NCI-H1930 (cell line): ENCODE results near the gene PLEKHA8.

Source experiments
- DNase-seq, 2 experiments: peaks; one replicate each; lab custom pipeline; 2025; lab: John Stamatoyannopoulos, UW

Gene PLEKHA8

DNA sequence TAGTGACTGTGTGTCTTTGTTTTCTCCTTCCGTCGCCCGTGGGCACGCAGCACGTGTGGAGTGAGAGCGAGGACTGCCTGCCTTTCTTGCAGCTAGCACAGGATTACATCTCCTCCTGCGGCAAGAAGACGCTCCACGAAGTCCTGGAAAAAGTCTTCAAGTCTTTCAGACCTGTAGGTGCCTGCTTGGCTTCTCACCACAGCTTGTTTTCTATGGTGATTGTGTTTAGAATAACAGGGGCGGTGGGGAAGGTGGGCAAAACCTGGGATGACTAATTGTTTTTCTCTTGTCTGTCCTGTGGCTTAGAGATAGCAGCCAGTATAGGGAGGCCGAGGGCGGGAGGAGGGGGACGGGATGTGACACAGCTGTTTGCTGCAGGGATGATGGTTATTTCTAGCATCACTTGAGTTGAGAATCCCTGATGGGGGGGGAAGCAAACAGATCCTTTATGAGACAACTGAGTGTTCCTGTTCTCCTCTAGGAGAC, 118.0 kb downstream of the PLEKHA8 start:
- DNase-seq, result no peak

DNA sequence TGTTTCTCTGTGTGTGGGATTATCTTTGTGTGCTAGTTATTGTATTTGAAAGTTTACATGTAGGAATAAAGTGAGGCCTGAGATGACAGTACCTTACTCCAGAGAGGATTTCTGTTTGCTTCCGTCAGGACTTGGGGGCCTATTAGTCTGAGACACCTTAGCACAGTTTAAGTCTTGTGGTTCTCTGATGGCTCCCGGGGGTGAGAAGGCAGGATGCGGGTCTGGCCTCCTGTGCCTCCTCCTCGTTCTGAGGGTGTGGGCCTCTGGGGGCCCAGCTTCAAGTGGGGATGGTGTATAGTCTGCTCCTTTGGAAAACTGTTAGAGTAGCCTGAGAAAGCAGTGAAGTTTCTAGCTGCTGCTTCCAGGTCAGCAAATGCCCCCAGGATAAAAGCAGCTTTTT, 119.0 kb downstream of the PLEKHA8 start:
- no peak for DNase-seq

DNA sequence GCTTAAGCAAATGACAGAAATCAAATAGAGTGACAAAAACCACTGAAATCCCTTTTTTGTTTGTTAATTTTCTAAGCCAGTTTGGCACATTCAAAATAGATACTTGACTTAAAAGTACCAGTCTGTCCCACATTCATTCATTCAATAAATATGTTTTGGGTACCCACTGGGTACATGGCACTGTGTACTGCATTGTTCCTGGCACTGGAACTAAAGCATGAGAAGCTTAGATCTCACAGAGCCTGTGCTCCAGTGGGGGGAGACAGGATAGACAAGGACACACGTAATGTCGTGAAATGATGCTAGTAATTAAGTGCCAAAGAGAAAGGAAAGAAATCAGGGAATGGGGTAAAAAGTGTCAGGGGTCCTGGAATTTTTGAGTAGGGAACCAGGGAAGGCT, 119.6 kb downstream of the PLEKHA8 start:
- no peak for DNase-seq

DNA sequence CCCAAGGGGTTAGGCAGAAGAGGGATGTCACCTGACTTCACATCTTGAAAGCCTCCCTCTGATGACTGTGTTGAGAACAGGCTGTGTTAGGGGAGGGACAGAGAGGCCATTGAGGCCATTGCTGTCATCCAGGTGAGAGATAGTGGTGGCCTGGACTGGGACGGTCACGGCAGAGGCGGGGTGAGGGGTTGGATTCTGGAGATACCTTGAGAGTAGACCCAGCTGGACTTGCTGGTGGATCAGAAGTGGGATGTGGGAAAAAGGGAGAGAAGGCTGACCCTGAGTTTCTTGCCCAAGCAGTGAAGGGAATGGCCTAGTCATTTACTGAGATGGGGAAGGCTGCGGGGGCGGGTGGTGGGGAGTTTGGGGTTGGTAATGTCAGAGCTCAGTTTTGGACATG, 120.2 kb downstream of the PLEKHA8 start:
- no peak for DNase-seq

DNA sequence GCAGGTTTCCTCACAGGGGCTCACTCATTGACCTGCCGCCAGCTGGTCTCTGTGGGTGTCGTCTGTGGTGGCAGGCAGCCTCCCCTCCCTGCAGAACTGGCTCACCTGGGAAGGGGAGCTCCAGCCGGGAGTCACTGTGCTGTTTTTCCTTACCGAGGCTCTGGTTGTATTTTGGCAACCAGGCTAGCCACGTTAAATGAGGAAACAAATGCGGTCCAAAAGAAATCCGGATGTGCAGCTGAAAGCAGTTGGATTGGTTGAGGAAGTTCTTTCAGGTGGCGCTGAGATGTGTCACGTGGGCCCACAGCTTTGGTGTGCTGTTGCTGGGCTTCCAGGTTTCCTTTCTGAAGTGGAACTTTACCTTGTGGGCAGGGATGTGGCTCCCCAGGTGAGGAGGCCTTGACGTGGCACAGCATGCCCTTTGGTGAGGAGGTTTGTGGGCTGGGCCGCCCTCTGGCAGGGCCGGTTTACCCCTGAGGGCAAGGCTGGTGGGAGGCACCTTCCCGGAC, 120.8 kb downstream of the PLEKHA8 start:
- DNase-seq, result no peak

DNA sequence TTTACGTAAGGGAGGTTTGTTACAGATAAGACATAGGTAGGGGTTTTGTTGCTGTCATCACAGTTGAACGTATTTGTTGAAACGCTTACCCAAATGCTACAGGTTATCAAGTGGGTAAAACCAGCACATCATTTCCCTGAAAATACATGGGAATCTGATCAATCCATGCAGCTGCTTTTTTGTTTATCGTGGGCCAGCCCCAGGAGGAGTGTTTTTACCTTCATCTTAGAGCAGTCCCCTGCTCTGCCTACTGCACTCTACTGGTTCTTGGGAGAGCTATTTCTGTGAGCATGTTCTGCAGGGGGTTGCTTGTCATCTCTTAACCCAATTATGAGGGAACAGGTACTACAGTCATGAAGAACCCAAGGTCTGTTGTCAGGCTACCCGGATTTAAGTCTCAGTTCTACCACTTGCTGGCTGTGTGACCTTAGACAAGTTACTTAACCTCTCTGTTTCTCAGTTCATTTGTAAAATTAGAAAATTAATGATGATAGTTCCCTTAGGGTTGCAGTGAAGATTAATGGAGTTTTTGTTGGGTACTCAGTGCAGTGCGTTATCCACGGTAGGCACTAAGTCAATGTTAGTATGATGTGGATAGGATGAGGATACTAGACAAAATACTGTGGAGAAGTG, 121.5 kb downstream of the PLEKHA8 start:
- no peak for DNase-seq

DNA sequence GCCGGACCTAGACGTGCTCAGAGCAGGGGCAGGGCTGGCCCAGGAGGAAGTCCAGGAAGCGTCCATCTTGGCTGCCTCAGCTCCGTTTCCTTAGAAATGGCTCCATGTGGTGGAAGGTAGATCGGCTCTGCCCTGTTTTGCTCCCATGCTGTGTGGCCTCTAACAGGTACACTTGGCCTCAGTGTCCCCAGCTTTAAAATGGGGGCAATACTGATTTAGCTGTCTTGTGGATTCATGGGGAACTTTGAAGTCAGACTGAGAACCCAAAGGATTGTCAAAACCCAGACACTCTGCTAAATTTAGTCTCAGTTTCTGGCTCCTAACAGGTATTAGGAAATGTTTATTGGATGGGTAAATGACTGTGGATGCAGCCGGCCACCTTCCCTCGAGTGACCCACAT, 122.5 kb downstream of the PLEKHA8 start:
- DNase-seq, result no peak

DNA sequence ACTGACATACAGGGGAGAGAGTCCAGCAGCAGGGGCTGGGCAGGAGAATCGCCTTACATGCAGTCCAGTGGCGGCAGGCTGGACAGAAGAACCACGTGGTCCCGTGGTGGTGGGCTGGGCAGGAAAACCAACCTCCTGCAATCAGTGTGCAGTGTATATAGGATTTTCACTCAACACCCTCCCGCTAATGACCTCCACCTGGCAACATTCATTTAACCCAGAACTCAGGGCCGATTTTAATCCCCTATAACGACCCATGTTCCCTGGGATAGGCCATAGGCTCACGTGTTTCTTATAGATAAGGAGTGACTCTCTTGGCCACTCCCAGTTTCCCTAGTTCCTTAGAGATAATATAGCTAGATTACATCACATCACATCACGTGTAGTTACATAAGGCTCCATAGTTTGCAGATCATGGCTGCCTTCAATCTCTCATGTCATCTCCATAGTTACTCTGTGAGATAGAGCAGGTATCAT, 125.9 kb downstream of the PLEKHA8 start:
- no peak for DNase-seq

DNA sequence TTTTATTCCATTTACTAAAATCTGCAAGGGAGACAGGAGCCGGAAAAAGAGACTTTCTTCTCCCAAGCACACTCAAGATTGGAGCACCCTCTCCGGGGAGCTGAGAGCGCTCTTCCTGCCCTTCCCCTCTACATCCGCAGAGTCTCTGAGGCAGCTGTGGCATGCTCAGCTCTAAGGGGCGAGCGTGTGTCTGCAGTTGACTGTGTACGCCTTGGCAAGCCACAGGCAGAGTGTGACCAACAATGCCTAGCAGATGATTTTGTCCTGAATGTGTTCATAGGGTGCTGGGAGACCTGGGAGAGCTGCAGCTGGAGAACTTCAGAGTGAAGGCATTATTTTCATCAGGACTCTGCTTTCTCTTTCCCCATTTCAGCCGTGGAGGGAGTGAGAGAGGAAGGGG, 127.3 kb downstream of the PLEKHA8 start:
- DNase-seq, result no peak

DNA sequence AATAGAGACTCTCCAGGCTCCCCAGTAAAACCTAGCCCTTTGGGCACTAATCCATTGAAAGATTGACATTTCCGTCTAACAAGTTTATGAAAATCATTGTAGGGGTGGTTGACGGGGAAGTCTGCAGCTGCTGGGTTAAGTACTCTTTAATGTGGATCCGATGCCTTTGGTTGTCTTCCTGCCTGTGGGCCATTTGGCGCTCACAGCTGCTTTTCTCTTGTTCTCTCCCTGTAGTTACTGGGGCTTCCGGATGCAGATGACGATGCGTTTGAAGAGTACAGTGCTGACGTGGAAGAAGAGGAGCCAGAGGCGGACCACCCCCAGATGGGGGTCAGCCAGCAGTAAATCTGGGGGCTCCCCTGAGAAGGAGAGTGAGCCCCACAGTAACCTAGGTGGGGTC, 129.0 kb downstream of the PLEKHA8 start:
- DNase-seq, result no peak

DNA sequence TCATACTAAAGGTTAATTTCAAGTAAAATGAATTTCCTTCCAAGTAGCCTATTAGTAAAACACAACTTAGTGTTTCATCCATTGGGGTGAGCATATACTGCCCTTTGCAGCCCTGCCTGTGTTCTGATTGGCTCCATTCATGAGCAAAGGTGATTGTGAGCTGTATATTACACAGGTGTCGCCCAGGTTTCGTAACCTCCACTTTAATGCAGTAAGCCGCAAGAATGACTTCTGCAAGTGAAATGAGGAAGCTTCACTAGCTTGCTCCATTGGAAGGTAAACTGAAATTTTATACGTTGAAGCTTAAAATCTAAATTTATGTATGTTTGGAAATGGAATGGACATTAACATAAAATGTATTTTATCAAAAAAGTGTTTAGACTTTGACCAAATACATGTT, 131.0 kb downstream of the PLEKHA8 start:
- DNase-seq, result no peak

DNA sequence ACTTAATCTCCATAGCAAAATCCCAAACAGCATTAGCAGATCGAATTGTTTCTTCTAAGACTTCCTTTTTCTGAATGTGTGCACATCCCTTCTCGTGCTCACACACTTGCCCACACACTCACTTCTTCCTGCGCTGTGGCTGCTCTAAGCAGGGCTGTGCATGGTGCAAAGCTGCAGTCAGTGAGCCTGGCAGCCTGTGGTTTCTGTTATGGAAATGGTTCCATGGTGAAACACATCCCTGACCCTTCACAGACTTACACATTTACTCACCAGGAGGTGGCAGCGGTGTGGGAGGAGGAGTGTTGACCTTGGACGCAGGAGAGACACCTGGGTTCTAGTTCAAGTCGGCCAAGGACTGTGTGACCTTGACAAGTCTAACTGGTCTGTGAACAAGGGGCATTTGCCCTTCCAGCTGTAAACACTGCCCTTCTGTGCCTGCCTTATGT, 131.5 kb downstream of the PLEKHA8 start:
- DNase-seq, result peak; percentile 12 to 26

DNA sequence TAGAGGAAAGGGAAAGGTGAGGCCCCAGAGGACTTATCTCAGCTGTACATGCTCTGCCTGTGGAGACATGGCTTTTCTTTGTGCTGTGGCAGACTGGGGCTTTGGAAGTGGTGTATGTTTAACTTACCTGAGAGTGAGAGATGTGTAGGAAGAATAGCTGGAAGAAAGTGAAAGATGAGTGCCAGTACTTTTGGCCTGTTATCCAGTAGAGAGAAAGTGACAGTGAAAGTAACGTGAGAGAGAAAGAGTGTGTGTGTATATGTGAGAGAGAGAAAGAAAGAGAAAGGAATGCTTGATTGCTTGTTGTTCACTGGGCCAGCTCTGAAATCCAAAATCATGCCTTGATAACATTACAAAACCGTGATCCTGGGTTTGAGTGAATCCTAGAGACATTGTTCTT, 132.1 kb downstream of the PLEKHA8 start:
- no peak for DNase-seq

DNA sequence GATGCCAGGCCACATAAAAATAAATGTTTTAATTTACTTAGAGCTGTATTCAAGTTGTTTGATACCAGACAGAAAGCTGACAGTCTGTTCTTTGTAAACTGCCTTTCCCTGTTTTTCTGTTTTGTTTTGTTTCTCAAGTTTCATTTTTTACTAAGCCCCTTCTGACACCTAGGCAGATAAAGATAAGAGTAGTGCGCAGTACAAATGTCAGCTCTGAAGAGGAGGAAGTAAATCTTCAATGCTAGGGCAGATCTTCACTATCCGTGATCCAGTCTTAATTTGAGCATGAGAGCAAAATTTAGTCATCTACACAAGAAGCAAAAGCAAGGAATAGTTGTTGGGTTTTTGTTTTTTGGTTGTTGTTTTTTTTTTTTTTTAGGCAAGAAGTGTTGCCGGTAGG, 133.9 kb downstream of the PLEKHA8 start:
- DNase-seq, result no peak

DNA sequence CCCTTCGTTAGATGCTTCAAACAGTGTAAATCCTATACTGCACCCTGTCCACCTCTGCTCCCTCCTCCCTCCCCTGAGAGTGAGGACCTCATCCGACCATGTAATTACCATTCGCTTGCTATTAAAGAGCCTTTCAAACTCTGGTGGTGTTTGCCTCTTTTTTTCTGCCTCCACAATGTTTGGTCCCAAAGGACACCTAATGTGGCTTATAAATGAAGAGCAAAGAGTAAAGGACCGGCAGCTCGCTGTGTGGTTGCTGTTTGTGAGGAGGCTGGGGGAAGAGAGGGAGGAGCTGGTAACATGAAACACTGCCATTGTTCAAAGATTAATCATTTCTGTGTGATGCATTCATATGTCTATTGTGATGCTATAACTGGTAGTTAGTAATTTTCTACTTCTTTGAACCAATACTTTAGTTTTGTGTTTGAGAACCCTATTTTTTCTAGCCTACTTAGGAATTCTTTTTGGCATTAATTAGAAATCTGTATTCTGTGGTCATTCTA, 134.5 kb downstream of the PLEKHA8 start:
- DNase-seq, result peak; percentile 97 to 98

DNA sequence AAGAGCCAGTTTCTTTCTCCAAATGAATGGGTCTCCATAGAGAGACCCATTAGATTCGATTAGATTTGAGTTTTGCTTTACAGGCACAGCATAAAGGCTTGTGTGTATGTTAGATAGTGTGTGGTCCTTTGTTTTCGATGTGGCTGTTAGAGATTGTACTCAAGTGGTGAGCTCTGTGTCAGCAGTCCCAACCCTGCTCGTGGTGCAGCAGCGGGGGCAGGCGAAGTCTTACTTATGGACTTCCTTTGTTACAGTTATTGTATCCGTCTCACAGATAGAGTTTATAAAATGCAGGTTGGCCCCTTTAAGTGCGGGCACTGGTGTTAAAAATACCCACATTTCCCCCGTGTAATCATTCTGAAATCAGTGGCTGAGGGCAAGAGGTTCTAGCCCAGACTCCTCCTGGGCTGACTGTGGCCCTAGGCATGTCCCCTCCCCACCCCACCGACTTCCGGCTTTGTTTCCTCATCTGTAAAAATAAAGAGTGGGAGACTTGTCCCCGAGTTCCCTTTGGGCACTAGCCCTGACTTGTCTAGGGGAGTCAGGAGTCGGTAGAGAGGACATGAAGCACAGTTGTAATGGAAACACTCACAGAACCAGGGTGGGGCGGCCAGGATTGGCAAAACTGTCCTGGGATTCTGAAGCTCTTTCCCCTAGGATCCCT, 135.2 kb downstream of the PLEKHA8 start:
- DNase-seq, result peak; percentile 63 to 80

DNA sequence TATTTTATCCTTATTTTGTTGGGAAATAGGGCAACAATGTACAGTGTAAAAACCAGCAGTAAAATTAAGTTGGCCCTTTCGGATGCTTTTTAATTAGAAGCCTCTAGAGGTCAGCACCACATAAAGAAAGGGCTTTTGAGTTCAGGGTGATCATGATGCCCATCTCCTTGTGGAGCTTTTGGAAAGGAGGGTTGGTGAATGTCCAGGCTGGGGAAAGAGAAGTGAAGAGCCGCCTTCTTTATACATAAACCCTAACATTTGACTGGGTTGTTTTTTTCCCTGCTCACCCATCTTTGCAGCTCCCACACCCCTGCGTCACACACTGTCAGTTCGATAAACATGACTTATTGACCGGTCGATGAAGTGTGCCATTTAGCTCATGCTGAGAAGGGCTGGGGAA, 136.4 kb downstream of the PLEKHA8 start:
- DNase-seq, result no peak

DNA sequence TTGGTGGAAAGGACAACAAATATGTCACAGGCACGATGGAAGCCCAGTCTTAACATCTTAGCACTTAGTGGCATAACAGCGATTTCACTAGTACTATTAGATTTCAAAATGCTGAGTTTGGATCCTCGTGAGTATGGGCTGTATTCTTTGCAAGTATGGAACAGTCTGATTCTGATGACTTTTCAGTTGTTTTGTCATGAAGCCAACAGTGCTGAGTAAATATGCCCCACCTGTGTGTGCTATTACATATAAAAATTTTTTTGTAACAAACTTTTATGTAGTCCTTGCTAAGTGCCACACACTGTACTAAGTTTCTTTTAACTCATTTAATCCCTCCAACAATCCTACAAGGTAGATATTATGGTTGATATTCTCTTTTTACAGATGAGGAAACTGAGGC, 137.4 kb downstream of the PLEKHA8 start:
- DNase-seq, result no peak

DNA sequence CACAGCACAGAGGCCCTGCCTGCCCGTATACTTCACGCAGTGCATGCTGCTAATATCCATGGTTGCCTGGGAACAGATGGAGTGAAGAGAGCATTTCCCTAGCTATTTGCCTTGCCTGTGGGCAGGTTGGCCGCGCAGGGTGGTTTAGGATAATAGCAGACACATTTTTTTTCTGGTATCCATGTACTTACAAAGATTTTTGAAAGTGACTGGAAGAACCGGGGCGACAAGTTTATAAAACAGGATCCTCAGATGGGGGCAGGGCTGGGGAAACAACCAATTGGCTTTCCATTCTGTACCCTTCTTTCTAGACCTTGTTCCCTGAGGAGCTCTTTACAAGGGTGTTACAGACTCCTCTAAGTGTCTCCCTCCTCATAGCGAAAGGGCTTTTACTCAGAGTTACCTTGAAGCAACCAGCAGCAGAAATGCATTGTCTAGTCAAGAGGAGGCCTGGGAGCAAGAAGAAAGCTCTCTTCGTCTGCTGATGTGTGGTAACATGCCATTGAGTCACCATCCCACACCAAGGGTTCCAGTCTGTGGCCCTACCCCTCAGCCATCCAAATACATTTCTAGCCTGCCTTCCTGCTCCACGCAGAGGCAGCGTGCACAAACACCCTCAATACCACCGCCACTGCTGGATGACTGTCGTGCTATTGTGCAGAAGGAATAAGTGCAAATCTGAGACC, 138.1 kb downstream of the PLEKHA8 start:
- DNase-seq, result no peak

DNA sequence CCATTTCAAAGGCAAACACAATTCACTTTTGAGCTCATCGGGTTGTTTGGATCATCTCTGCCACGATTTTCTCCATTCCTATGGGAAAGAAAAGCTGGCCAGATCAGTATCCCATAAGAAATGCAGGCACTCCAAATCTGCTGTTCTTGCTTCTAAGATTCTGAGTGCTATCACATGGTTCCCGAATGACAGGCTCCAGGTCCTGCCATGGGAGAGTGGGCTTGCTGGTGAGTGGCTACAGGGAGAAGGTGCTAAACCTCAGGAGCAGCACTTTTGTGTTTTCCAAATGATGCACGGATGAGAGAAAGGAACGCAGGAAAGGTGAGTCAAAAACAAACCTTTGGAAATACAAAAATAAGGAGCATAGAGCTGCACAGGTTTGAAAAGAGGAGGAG, 138.6 kb downstream of the PLEKHA8 start:
- no peak for DNase-seq

DNA sequence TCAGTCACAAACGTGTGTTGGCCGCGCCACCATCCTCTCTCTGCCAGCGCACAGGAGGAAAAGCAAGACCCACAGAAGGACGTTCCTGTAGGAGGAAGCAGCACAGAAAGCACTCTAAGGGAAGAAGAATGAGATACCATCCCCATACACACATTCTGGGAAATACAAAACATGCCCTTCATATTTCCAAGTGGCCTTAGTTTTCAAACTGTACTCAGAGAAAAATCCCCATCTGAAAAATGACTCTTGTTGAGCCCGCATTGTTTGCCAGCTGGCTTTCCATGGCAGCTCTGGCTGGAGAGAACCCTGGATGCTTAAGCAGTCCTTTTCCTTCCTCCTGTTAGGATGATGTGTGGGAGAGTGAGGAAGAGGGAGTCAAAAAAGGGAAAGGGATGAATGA, 139.7 kb downstream of the PLEKHA8 start:
- DNase-seq, result no peak

DNA sequence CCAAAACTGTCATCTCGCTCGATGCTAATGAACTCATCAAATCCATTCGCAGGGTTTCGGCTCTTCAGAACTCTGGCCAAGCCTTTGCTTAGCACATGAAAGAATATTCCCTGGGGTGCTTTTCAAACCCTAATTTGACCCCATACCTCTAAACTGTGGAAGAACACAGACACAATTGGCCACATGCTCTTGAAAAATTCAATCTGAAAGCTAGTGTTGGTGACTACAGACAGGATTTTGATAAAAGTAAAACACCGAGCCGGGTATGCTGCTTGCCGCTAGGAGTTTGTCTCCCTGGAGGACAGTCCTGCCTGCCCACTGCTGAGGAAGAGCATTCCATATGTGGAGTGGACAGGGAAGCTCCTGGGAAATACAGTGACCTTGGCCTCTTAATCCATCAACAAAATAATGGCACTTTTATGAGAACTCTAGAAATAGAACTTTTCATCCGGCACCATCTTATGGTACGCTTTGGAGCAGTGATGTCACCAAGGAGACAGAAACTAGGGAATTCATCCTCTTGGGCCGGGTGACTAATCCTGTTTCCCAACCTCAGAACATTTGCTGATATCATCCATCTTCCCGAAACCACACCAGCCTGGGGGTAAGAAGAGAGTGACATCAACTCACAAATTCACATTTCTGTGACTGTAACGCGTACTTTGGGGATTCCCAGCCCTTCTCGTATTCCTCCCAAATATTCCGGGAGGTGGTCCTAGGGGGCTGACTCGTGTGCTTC, 140.8 kb downstream of the PLEKHA8 start:
- DNase-seq, result no peak
